Psoas muscle (tissue), 8 donors: ENCODE data around the gene CHST8. TPM values are rescaled to one million over a fixed set of nuclear protein-coding genes. Genes with fewer than 3 reads are reported as not detected.

Experiments used
- ATAC-seq, 4 donors: fragments of 200-7000 bp; cut with Tn5 transposase; one replicate each; pipeline ENCODE4 v1.9.1; 2020; ENCODE audit warnings: moderate library complexity in 3 of 4, mild to moderate bottlenecking in 2 of 4
- DNase-seq, 2 donors: peaks; one replicate each; pipeline ENCODE4 v3.0.0-alpha.2; 2020
- H3K27ac ChIP-seq: fragments of 200-600 bp; one replicate; pipeline ENCODE4 v1.8.0; 2022
- H3K27me3 ChIP-seq, 3 donors: fragments of 200-600 bp in 1 of 3; one replicate each; pipeline versions ENCODE4 v1.6.1 to v1.8.0; 2013 to 2022; ENCODE audit warnings: low read length in 2 of 3, mild to moderate bottlenecking in 2 of 3, moderate library complexity in 1 of 3; ENCODE audit not compliant: insufficient read depth in 3 of 3
- H3K36me3 ChIP-seq, 2 donors: fragments of 200-600 bp in 1 of 2; one replicate each; pipeline versions ENCODE4 v1.6.1 to v1.8.0; 2013 to 2022; ENCODE audit warnings: low read depth in 1 of 2, mild to moderate bottlenecking in 1 of 2, moderate library complexity in 1 of 2; ENCODE audit not compliant: insufficient read depth in 1 of 2
- H3K4me1 ChIP-seq: fragments of 200-600 bp; one replicate; pipeline ENCODE4 v1.8.0; 2022
- H3K4me3 ChIP-seq: fragments of 200-600 bp; one replicate; pipeline ENCODE4 v1.8.0; 2022; ENCODE audit warnings: mild to moderate bottlenecking
- H3K9me3 ChIP-seq: fragments of 200-600 bp; one replicate; pipeline ENCODE4 v1.8.0; 2022
- WGBS, 3 donors: extraction: QIAGEN DNeasy Blood & Tissue Kit; methylation state at CpG; one replicate each; pipeline versions ENCODE4 v1.1.6 to v1.1.7; 2013; 5-methylcytosine and 5-hydroxymethylcytosine counted together
- intact Hi-C, 2 donors: fragments of 100-400 bp; cut with DNase I; formaldehyde crosslinking; loops; one replicate each; pipeline versions ENCODE4 v1.11.0 to v1.14.2; 2022
- polyA plus RNA-seq, 3 donors: library from polyadenylated mRNA; stranded (reverse); fragments of 200-250 nt; gene quantifications; one replicate each; pipeline ENCODE4 v1.2.3, GENCODE V29; 2013
- total RNA-seq, 4 donors: library from RNA; stranded (reverse); fragmentation: NEBNext Ultra II Directional in 2 of 4; extraction: Animal tissue kit (Norgen Biotek cat#: 25700) in 2 of 4; gene quantifications; one replicate each; pipeline versions ENCODE4 v1.2.1 to v1.2.4, GENCODE V29; 2021 to 2023
- TF ChIP-seq, protein P1 (sequence below): fragments of 200-600 bp; IDR thresholded peaks from one replicate; pipeline ENCODE4 v1.8.0; 2022; ENCODE audit warnings: antibody characterized with exemption
- donor health status: healthy with polysubstance abuse.
- donor health status: DM: no; HTN: no; CAD: no; lungs with moderate emphysema.
- donor health status: Bipolar disorder and iron deficiency.
- donor health status: healthy.
- donor health status: DM: yes; HTN: yes; CAD: no.
- donor health status: DM: no; HTN: no; CAD: no.
- donor health status: DM: no; HTN: no; CAD: no.
- donor health status: DM: yes; HTN: yes; CAD: no.

Gene CHST8
- total and polyA plus RNA-seq, 7 donors: 0.05 to 0.60 (median 0.23) TPM; not detected in 1

DNA sequence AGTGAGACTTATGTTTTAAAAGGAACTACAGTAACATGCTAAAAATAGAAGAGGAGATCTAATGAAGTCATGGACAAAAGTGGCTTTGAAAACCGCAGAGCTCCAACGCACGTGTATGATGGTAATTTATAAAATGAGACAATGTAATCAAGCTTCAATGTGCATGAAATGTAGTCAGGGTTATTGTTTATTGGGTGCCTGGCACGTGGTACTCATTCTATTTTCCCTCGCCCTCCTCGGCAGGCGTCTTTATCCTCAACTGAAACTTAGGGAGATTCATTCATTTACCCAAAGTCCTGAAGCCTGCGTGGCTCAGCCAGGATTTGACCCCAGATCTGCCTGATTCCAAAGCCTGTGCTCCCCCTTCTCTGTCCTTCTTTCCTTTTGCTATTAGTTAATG, 79.8 kb downstream of the CHST8 start:
- no peaks in the 10 kb centered on the region for H3K4me1 ChIP-seq
- WGBS, 3 donors: 60 to 68% (median 62%) methylated on average over 8 of the region's 8 CpGs
- H3K27ac ChIP-seq: no peak overlapping the region
- H3K9me3 ChIP-seq: no peaks in the 10 kb centered on the region
- no peak for DNase-seq
- H3K36me3 ChIP-seq: no peaks in the 10 kb centered on the region
- intact Hi-C loops: no loop called here
- TF ChIP-seq, protein P1, sequence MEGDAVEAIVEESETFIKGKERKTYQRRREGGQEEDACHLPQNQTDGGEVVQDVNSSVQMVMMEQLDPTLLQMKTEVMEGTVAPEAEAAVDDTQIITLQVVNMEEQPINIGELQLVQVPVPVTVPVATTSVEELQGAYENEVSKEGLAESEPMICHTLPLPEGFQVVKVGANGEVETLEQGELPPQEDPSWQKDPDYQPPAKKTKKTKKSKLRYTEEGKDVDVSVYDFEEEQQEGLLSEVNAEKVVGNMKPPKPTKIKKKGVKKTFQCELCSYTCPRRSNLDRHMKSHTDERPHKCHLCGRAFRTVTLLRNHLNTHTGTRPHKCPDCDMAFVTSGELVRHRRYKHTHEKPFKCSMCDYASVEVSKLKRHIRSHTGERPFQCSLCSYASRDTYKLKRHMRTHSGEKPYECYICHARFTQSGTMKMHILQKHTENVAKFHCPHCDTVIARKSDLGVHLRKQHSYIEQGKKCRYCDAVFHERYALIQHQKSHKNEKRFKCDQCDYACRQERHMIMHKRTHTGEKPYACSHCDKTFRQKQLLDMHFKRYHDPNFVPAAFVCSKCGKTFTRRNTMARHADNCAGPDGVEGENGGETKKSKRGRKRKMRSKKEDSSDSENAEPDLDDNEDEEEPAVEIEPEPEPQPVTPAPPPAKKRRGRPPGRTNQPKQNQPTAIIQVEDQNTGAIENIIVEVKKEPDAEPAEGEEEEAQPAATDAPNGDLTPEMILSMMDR: no peak
- no peak overlapping the region for H3K4me3 ChIP-seq
- peaks cover 0 to 5% (median 3%) of the 10 kb centered on the region in 3 donors for H3K27me3 ChIP-seq
- no peak for ATAC-seq

DNA sequence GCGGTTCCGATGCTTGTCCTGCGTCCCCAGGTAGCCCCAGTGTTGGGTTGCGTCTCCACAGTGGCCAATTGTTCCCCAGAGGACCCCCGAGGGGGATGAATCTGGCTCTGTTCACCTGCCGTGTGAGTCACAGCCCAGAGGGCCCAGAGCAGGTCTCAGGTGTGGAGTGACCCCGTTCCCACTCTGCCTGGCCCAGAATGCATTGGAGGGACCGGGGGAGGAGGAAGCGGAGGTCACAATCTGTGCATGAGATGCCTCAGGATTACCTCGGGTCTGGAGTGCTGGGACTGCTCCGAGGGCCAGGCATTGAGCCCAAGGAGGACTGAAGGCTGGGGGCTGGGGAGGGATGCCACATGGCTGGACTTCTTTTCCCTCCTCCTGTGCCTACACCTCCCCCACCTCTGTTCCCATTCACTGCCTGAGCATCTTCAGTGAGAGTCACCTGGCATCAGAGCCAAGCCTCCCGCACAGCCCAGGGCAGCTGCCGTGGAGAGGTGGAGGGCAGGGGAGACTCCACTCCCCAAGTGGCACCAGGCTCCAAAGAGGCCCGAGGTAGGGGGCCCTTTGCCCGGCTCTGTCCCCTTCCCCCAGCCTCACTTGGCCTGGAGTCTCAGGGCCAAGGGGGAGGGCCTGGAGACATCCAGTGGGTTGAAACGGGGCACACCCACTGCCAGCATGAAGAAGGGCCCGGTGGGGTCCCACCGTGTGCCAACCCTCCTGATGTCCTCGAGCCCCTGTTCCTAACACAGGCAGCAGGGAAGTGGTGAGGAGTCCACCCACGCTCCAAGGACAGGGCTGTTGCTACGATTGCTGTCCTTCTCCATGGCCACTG, 81.1 kb downstream of the CHST8 start:
- ATAC-seq (no peak), DNase-seq (no peak)
- 53 to 68% (median 66%) methylated on average over 21 of the region's 21 CpGs for WGBS, 3 donors
- no peaks in the 10 kb centered on the region for H3K4me1 ChIP-seq
- peaks cover 0 to 3% (median 1%) of the 10 kb centered on the region in 3 donors for H3K27me3 ChIP-seq
- intact Hi-C loops: no loop called here
- no peaks in the 10 kb centered on the region for H3K9me3 ChIP-seq
- no peak overlapping the region for H3K27ac ChIP-seq
- no peaks in the 10 kb centered on the region for H3K36me3 ChIP-seq
- TF ChIP-seq, protein P1: no peak
- no peak overlapping the region for H3K4me3 ChIP-seq

GRCh38 chr19:33703438-33703750, 81.6 kb downstream of the CHST8 start:
- TF ChIP-seq, protein P1: no peak
- H3K9me3 ChIP-seq: no peaks in the 10 kb centered on the region
- WGBS, 3 donors: 80 to 89% (median 84%) methylated on average over 11 of the region's 11 CpGs
- DNase-seq (no peak), ATAC-seq (no peak)
- intact Hi-C loops: no loop called here
- H3K4me3 ChIP-seq: no peak overlapping the region
- H3K36me3 ChIP-seq: no peaks in the 10 kb centered on the region
- H3K27ac ChIP-seq: no peak overlapping the region
- H3K27me3 ChIP-seq: peaks cover 0 to 3% (median 0%) of the 10 kb centered on the region in 3 donors
- no peaks in the 10 kb centered on the region for H3K4me1 ChIP-seq

GRCh38 chr19:33703821-33704220, 82.1 kb downstream of the CHST8 start:
- DNase-seq: no peak
- WGBS, 3 donors: 56 to 61% (median 57%) methylated on average over 8 of the region's 8 CpGs

More at GRCh38 chr19:33703821-33704220, 82.1 kb downstream of the CHST8 start:
- H3K4me3 ChIP-seq: no peak overlapping the region
- TF ChIP-seq, protein P1: no peak
- no peak for ATAC-seq
- H3K27ac ChIP-seq: no peak overlapping the region
- no peaks in the 10 kb centered on the region for H3K36me3 ChIP-seq
- H3K9me3 ChIP-seq: no peaks in the 10 kb centered on the region
- intact Hi-C loops: no loop called here
- H3K4me1 ChIP-seq: no peaks in the 10 kb centered on the region
- peaks cover 0 to 3% (median 0%) of the 10 kb centered on the region in 3 donors for H3K27me3 ChIP-seq
